SW480 (cell line): ENCODE measurements around the gene ADIG.
"Not testable (repeated sequence)": the region's sequence is repeated elsewhere in the genome, so short reads cannot be mapped to it uniquely, and the experiment has no call there.

Experiments used
- DNase-seq: peaks from one replicate; pipeline ENCODE4 v3.0.0-alpha.2; 2016; ENCODE audit warnings: low spot score

The ADIG gene

GRCh38 chr20:38573413-38573812 lies 7.6 kb upstream of the ADIG start:
- no peak for DNase-seq

DNA sequence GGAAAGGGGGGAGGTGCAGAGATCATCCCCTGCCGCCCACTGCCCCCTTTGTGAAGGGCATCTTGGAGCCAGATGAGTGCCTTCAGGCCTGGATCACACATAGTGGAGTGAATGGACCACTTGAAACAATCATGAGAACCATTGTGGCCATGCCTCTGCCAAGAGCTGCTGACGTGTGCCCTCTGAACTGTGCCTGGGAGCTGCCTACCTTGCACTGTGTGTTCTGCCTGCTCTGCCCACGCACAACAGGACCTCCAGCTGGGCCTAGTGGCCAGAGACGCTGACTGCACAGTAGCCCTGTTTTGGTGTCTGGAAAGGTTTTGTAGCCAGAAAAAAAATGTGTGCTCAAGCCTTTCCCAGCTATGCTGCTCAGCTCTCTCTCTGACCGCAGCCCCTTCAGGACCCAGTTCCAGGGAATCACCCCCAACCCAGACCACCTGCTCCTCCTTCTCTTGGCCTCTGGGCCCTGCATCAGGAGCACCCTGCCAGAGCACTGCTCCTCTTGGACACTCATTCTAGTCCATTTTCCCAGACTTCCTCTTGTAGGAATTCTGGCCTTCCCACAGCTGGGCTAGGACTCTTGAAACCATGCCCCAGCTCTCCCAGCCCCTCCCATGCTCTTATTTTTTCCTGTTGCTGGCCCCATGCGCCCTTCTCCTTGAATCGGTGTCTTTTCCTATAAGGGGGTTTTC lies 1.6 kb upstream of the ADIG start:
- no peak for DNase-seq

GRCh38 chr20:38579921-38580320 lies 1.1 kb upstream of the ADIG start:
- no peak for DNase-seq

- DNase-seq = no peak
Measured at GRCh38 chr20:38581830-38582358, 897 bp downstream of the ADIG start.

DNA sequence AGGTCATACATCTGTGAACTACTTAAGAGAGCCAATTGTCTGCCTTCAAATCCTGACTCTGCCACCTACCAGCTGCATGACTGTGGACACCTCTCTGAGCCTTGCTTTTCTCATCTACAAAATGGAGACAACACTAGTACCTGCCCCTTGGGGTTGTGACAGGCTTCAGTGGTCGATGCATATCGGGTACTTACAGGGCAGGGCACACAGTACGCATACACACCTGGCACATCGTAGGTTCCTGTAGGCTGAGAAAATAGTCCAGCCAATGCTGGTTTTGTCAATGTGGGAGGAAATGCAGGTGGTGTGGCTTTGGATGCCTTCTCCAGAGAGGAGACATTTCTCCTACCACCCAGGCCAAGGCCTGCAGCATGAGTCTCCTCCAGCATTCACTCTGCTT lies 2.3 kb downstream of the ADIG start:
- no peak for DNase-seq

DNA sequence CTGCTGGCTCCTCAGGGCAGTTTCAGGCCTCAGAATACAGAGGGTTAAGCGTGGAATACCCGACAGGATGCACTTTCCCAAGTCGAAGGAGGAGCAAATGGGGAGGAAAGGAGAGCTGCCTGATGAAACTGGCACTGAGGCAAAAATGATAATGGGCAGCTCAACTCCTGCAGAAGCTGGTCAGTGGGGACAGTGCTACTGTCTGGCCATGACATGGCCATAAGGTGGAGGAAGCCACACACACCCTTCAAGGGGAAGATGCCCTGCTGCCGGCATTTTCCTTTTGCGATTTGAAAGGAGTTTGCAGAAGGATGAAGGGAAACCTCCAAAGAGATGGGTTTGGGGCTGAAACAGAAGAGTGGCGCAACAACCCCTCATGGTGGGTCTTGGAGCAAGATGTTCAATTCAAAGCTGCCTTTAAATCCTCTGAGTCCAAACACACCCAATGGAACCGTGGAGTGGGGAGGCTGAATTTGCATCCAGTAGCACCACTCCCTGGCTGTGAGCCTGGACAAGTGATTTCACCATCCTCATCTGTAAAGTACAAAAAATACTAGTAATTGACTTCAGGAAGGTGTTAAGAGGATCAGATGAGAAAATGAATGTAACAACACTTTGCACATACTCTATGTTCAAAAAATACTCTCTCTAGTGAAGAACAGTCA lies 3.2 kb downstream of the ADIG start:
- DNase-seq = no peak

- no peak for DNase-seq
Measured at GRCh38 chr20:38585404-38586180, 4.6 kb downstream of the ADIG start.

- no peak for DNase-seq
Measured at GRCh38 chr20:38586181-38586525, 5.2 kb downstream of the ADIG start.

- DNase-seq = no peak
Measured at GRCh38 chr20:38588303-38588702, 7.3 kb downstream of the ADIG start.

GRCh38 chr20:38589351-38589750 lies 8.4 kb downstream of the ADIG start:
- DNase-seq = no peak

DNA sequence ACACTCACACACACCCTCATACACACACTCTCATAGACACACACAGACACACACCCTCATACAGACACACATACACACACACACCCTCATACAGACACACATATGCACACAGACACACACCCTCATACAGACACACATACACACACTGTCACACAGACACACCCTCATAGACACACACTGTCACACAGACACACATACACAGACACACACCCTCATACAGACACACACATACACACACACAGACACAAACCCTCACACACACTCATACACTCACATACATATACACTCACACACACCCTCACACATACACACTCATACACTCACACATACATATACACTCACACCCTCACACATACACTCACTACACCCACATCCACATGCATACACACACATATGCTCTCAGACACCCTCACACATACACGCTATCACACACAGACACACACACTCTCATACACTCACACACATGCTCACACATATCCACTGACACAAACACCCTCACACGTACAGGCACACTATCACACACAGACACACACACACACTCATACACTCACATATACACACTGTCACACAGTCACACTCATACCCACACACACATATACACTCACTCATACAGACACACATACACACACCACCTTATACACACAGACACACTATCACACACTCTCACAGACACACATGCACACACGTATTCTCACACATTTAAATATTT lies 9.1 kb downstream of the ADIG start:
- no peak for DNase-seq

GRCh38 chr20:38590676-38591473 lies 9.9 kb downstream of the ADIG start:
- DNase-seq = no peak

DNA sequence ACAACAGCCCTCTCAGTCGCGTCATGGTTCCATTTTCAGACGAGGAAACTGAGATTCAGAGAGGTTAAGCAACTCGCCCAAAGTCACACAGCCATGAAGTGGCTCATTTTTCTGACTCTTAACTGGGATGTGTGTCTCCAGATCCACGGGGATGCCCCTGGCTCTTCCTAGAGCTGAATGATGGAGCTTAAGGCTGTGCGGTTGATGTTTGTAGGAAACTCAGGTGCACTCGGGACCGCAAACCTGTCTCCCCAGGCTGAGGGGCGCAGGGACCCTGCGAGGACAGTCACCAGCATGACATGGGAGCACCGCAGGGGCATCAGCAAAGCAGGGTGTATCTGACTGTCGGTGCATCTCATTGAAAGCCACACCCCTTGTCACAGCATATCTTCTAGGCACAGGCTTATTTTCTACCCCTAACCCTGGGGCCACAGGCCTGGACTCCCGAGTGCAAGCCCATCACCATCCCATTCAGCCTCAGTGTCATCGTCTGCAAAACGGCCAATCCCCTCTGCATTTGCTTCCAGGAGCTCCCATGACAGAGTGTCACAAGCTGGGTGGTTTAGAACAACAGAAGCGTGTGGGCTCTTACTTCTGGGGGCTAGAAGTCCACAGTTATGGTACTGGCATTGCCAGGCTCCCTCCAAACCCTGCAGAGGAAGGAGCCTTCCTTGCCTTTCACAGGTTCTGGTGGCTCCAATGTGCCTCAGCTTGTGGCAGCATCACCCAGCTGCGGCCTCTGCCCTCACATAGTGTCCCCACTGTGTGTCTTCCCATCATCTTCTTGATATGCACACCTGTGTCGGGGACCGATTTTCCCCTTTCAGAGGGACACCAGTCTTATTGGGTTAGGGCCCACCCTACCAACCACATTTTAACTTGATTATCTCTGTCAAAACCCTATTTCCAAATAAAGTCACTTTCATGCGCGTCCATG lies 10.7 kb downstream of the ADIG start:
- DNase-seq = no peak

- DNase-seq = not testable (repeated sequence)
Measured at GRCh38 chr20:38592411-38592790, 11.4 kb downstream of the ADIG start.

GRCh38 chr20:38594281-38594680 lies 13.3 kb downstream of the ADIG start:
- DNase-seq = not testable (repeated sequence)

DNA sequence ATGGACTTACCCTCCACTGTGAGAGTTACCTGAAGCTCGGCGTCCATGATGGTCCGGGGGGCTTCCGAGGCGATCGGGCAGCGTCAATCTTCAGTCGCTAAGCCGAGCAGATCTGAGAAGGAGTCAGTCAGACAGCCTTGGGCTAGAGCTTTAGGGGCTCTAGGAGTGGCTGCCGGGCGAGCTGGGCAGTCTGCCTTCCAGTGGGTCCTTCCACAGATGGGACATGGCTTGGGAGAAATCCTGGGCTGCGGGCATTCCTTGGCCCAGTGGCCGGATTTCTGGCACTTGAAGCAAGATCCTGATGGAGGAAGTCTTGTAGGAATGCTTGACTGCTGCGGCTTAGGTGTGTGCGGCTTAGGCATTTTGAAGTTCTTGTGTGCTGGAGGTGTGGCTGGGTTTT lies 14.9 kb downstream of the ADIG start:
- not testable (repeated sequence) for DNase-seq

GRCh38 chr20:38599410-38599882 lies 18.4 kb downstream of the ADIG start:
- no peak for DNase-seq

- DNase-seq = no peak
Measured at GRCh38 chr20:38600057-38600456, 19.1 kb downstream of the ADIG start.

- peak; percentile 77 for DNase-seq
Measured at GRCh38 chr20:38601216-38602184, 20.5 kb downstream of the ADIG start, which contains the start of gene ARHGAP40. Gene ARHGAP40, plus strand, starts transcription at chr20:38601809.
